Cardiac muscle cell (in vitro differentiated cells and primary cell): ENCODE data around the gene RPS15. TPM values are rescaled to one million over a fixed set of nuclear protein-coding genes. Genes with fewer than 3 reads are reported as not detected.

Experiments
- DNase-seq, 2 donors: peaks; one replicate each; pipeline versions ENCODE4 v3.0.0 to v3.0.0-alpha.2; 2010 to 2017; ENCODE audit warnings: low read depth in 1 of 2, low spot score in 1 of 2
- H3K27ac ChIP-seq: fragments of 200-600 bp; sonication (generic); 2 replicates; pipeline ENCODE4 v1.5.1; 2016
- H3K27me3 ChIP-seq: fragments of 200-600 bp; sonication (generic); 2 replicates; pipeline ENCODE4 v1.6.0; 2016; ENCODE audit warnings: control low read depth
- H3K36me3 ChIP-seq: fragments of 200-600 bp; sonication (generic); 2 replicates; pipeline ENCODE4 v1.5.1; 2016; ENCODE audit warnings: control low read depth
- H3K4me1 ChIP-seq: fragments of 200-600 bp; sonication (generic); 2 replicates; pipeline ENCODE4 v1.8.1; 2017; ENCODE audit warnings: low read depth, mild to moderate bottlenecking, mixed run types
- H3K4me3 ChIP-seq: fragments of 200-600 bp; sonication (generic); 2 replicates; pipeline ENCODE4 v1.5.1; 2016; ENCODE audit warnings: mild to moderate bottlenecking
- H3K9me3 ChIP-seq: fragments of 200-600 bp; sonication (generic); 2 replicates; pipeline ENCODE4 v1.5.1; 2017; ENCODE audit warnings: low read depth, mild to moderate bottlenecking, control low read depth
- polyA plus RNA-seq: library from polyadenylated mRNA; unstranded; fragments of >200 nt; fragmentation: Nextera tagmentation; extraction: Ambion mirVana; gene quantifications from 2 replicates; pipeline ENCODE4 v1.2.1, GENCODE V29; 2016
- total RNA-seq: library from RNA; depleted of rRNA; stranded (reverse); fragments of >200 nt; gene quantifications from 2 replicates; pipeline ENCODE4 v1.2.3, GENCODE V29; 2016
- TF ChIP-seq, protein P1 (sequence below): IDR thresholded peaks from 2 replicates; pipeline ENCODE4 v1.5.1; 2012; ENCODE audit warnings: low read depth, mild to moderate bottlenecking, low read length

The RPS15 gene
- total and polyA plus RNA-seq, 2 experiments from 2014 or later, result 1,129 to 6,817 TPM

DNA sequence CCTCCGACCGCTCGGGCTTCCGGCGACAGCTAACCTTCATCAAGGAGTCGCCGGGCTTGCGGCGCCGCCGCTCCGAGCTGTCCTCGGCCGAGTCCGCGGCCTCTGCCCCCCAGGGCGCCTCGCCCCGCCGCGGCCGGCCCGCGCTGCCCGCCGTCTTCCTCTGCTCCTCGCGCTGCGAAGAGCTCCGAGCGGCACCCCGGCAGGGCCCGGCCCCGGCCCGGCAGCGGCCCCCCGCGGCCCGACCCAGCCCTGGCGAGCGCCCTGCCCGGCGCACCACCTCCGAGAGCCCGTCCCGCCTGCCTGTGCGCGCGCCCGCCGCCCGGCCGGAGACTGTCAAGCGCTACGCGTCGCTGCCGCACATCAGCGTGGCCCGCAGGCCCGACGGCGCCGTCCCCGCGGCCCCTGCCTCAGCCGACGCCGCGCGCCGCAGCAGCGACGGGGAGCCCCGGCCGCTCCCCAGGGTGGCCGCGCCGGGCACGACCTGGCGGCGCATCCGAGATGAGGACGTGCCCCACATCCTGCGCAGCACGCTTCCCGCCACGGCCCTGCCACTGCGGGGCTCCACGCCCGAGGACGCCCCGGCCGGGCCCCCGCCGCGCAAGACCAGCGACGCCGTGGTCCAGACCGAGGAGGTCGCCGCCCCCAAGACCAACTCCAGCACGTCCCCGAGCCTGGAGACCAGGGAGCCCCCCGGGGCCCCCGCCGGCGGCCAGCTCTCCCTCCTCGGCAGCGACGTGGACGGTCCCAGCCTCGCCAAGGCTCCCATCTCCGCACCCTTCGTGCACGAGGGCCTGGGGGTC lies 31.3 kb downstream of the RPS15 start:
- H3K9me3 ChIP-seq, result no peaks in the 10 kb centered on the region
- H3K27me3 ChIP-seq, result peaks cover 94% of the 10 kb centered on the region
- H3K4me3 ChIP-seq, result peak overlapping the region; percentile 31
- H3K27ac ChIP-seq, result no peak overlapping the region
- peaks cover 12% of the 10 kb centered on the region for H3K4me1 ChIP-seq
- no peaks in the 10 kb centered on the region for H3K36me3 ChIP-seq
- TF ChIP-seq, protein P1, sequence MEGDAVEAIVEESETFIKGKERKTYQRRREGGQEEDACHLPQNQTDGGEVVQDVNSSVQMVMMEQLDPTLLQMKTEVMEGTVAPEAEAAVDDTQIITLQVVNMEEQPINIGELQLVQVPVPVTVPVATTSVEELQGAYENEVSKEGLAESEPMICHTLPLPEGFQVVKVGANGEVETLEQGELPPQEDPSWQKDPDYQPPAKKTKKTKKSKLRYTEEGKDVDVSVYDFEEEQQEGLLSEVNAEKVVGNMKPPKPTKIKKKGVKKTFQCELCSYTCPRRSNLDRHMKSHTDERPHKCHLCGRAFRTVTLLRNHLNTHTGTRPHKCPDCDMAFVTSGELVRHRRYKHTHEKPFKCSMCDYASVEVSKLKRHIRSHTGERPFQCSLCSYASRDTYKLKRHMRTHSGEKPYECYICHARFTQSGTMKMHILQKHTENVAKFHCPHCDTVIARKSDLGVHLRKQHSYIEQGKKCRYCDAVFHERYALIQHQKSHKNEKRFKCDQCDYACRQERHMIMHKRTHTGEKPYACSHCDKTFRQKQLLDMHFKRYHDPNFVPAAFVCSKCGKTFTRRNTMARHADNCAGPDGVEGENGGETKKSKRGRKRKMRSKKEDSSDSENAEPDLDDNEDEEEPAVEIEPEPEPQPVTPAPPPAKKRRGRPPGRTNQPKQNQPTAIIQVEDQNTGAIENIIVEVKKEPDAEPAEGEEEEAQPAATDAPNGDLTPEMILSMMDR, result no peak
- DNase-seq, result peak in 1 of 2 donors; percentile 30

DNA sequence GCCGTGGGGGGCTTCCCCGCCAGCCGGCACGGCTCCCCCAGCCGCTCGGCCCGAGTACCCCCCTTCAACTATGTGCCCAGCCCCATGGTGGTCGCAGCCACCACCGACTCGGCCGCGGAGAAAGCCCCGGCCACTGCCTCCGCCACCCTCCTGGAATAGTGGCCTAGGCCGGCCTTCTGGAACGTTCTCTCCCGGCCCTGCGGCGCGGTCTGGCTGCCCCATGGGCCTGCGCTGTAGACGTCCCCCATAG lies 31.8 kb downstream of the RPS15 start:
- H3K9me3 ChIP-seq, result no peaks in the 10 kb centered on the region
- H3K27ac ChIP-seq, result no peak overlapping the region
- peak overlapping the region; percentile 31 for H3K4me3 ChIP-seq
- H3K27me3 ChIP-seq, result peaks cover 88% of the 10 kb centered on the region
- TF ChIP-seq, protein P1, result no peak
- DNase-seq, result no peak
- peaks cover 12% of the 10 kb centered on the region for H3K4me1 ChIP-seq
- H3K36me3 ChIP-seq, result no peaks in the 10 kb centered on the region

DNA sequence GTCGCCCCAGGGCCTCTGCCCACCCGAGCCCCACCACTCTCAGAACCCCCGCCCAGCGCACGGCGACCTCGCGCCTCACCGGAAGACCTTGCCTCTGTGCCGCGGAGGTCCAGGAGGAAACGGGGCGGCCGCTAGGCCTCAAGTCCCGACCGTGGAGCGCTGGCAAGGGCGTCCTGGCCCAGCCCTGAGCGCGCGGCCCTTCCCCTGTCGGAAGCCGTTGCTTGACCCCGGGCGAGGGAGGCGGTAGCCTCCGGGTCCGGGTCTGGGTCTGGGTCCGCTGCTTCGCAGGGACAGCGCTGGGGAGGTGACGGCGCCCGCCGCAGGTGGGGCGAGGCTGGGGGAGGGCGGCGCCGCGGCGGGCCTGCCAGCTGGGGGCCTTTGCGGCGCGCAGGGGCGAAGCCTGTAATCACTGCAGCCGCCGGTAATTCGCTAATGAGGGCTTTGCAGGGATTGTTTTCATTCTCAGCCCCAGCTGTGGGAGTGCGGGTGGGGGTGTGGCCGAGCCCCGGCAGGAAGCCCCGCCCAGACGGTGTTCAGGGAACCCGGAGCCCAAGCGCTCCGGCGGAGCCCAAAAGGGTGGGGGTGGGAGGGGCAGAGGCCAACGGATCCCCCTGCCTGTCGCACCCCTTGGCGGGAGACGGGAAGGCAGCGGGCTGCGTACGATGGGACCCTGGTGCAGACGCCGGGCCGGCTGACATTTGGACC lies 32.3 kb downstream of the RPS15 start:
- H3K36me3 ChIP-seq, result no peaks in the 10 kb centered on the region
- TF ChIP-seq, protein P1, result no peak
- H3K27me3 ChIP-seq, result peaks cover 83% of the 10 kb centered on the region
- DNase-seq, result peak in 1 of 2 donors; percentile 48
- no peak overlapping the region for H3K27ac ChIP-seq
- H3K4me1 ChIP-seq, result peaks cover 12% of the 10 kb centered on the region
- peak overlapping the region; percentile 31 for H3K4me3 ChIP-seq
- no peaks in the 10 kb centered on the region for H3K9me3 ChIP-seq

DNA sequence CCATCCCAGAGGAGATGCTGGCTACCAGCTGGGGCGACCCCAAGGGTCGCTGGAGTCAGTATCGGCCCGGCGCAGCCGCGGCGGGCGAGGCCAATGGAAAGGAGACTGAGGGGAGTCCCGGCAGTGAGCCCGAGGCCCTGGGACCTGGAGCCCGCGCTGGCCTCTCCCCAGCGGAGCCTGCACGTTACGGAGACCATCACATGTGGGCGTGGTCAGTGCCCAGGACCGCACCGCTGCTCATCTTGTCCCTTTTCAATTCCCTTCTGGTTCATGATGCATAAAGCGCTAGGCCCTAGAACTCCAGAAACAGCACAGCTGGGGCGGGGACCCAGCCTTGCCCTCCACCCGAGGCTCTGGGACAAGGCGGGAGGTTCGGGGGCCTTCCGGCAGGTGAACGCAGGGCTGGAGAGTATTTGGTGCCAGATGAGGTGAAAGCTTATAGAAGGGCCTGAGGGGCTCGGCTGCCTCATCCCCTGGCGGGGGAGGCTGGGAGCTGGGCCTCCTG lies 32.9 kb downstream of the RPS15 start:
- no peak overlapping the region for H3K27ac ChIP-seq

DNA sequence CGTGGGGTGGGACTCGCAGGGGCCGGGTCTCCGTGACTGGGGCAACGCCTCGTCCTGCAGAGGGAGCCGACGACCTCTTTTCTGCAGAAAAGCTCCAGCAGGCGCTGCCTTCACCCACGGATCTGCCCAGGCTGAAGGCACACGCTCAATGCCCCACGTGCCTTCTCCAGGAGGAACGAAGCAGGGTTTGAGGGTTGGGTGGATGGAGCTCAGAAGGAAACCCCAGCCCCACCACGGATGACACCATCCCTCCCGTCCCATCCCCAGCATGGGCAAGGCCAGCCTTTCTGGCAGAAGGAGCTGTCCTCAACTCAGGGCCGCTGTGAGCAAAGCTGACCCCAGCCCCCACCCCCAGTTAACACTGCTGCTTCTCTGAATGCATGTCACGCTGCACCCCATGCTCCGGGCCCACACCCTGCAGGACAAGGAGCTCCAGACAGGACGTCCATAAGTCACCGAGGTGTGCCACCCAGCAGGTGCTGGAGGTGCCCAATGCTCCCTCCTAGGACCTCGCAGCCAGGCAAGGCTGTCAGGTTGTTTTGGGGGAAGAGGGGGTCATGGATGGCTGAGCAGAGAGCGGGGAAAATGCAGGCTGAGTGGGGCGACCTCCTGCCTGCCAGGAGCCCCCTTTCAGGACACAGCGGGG lies 33.4 kb downstream of the RPS15 start:
- peaks cover 72% of the 10 kb centered on the region for H3K27me3 ChIP-seq
- no peaks in the 10 kb centered on the region for H3K36me3 ChIP-seq
- TF ChIP-seq, protein P1, result no peak
- no peak overlapping the region for H3K4me3 ChIP-seq
- H3K27ac ChIP-seq, result no peak overlapping the region
- peaks cover 12% of the 10 kb centered on the region for H3K4me1 ChIP-seq
- no peaks in the 10 kb centered on the region for H3K9me3 ChIP-seq
- no peak for DNase-seq

More for the DNA sequence above, 32.9 kb downstream of the RPS15 start:
- TF ChIP-seq, protein P1, result peak; percentile 28
- peak in 1 of 2 donors; percentile 44 for DNase-seq
- Histone ChIP-seq H3K27me3 (peaks cover 77% of the 10 kb centered on the region), H3K4me3 (peak overlapping the region; percentile 31), H3K4me1 (peaks cover 12% of the 10 kb centered on the region), H3K36me3 (no peaks in the 10 kb centered on the region), H3K9me3 (no peaks in the 10 kb centered on the region)
